Right ventricle myocardium inferior (tissue), 1 donor: ENCODE data around the gene LRP5. TPM values are rescaled to one million over a fixed set of nuclear protein-coding genes. Genes with fewer than 3 reads are reported as not detected.
"Not testable (repeated sequence)": the region's sequence is repeated elsewhere in the genome, so short reads cannot be mapped to it uniquely, and the experiment has no call there.

Experiments used
- ATAC-seq: fragments of 200-7000 bp; cut with Tn5 transposase; one replicate; pipeline ENCODE4 v1.9.1; 2020; ENCODE audit warnings: mild to moderate bottlenecking, moderate library complexity
- DNase-seq: peaks from one replicate; pipeline ENCODE4 v3.0.0; 2021; ENCODE audit errors: missing footprints
- intact Hi-C: fragments of 100-400 bp; cut with DNase I; formaldehyde crosslinking; loops from one replicate; pipeline ENCODE4 v1.11.0; 2022
- total RNA-seq: library from RNA; stranded (reverse); fragmentation: NEBNext Ultra II Directional; extraction: Animal tissue kit (Norgen Biotek cat#: 25700); gene quantifications from one replicate; pipeline ENCODE4 v1.2.1, GENCODE V29; 2021
- donor health status: DM: no; HTN: yes; CAD: no; lungs with severe emphysema.

LRP5 gene
- total RNA-seq, 1 donor from 2014 or later = 61.6 TPM

DNA sequence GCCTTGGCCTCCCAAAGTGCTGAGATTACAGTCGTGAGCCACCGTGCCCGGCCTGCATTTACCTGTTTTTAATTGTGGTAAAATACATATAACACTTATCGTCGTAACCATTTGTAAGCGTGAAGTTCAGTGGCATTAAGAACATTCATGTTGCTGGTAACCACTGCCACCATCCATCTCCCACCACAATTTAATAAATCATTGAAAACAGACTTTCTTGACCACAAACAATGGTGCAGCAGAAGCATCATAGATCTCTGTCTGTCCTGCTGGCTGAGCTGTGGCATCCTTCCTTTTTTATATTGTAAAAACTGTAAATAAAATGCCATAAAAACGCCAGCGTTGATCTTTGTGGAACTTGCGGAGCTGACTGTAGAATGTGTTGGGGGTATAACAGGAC lies 24.3 kb downstream of the LRP5 start:
- DNase-seq (no peak), ATAC-seq (no peak)
- intact Hi-C loops = no loop called here

DNA sequence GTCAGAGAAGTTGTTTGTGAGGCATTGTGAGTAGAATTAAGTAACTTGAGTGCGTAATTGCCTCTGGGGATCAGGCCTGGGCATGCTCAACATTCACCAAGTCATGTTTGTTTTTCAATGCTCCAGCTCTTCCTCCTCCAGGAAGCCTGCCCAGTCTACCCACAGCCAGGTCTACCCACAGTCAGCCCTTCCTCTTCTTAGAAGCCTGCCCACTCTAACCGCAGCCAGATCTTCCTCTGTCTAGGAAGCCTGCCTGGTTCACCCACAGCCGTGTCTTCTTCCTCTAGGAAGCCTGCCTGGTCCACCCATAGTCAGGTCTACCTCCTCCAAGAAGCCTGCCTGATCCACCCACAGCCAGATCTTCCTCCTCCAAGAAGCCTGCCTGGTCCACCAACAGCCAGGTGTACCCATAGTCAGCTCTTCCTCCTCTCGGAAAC lies 25.0 kb downstream of the LRP5 start:
- DNase-seq = no peak
- ATAC-seq = no peak
- intact Hi-C loops = no loop called here

DNA sequence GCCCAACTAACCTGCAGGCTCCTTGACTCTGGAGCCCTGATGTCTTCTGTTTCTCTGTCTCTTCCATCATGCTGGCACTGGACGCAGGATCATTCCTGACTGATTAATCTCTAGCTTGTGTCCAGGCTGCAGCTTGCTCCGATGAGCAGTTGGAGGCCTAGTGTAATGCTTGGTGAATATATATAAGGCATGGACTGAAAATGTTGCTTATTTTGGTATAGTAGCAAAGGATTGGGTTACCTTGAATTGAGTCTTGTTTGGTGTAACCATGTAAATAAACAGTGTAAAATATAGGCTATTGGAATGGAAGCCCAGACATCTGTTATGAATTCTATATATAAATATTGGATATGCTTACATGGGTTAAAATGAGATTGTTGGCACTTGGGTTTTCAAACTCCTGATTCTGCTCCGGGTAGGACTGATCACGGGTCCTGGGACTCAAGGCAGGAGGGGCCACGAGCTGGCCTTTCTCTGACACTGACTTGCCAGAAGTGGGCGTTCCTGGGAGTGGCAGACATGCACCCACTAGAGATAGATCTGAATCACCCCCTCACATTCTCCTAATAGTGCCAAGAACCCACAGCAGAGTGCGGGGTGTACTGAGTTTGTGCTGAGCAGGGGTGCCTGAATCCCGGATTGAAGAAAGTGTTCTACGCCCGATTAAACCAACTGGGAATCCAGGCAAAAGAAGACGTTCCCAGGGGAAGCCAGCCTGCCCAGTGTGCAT lies 25.8 kb downstream of the LRP5 start:
- ATAC-seq = peak; percentile 61
- intact Hi-C loops = no loop called here
- no peak for DNase-seq

- ATAC-seq (no peak), DNase-seq (no peak)
- intact Hi-C loops = no loop called here
These were observed 27.8 kb downstream of the LRP5 start for GRCh38 chr11:68340003-68340767.

DNA sequence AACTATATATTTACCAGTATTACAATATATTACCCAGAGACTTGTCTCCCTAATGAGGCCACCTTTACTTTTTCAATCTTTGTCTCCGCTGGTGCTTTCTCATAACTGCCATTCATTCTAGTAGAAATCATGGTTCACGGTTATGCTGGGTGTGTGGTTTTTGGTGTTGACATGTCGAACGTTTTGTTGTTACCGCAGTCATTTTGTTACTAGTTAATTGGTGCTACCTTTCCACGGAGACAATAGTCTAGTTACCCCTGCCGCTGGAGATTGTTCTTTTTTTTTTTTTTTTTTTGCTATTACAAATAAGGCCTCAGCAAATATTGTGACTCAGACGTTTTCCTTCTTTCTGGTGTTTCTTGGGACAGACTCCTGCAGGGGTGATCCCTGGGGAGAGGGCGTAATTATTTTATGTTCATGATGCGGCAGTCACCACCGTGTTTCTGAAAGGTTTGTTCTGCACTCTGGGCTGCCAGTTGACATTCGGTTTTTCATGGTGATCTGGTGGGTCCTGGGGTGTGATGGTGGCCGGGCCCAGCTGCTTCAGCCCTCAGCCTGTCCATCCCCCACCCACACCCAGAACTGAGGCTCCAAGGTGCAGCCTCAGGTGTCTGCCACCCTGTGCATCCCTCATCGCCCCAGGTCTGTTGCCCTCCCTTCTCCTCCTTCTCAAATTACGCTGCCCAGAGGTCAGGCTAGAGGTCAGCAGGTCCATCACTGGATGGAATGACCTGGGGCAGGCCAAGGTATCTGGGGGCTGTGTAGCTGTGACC lies 28.6 kb downstream of the LRP5 start:
- ATAC-seq (no peak), DNase-seq (no peak)
- intact Hi-C loops = no loop called here

- ATAC-seq = no peak
- intact Hi-C loops = no loop called here
These were observed 29.4 kb downstream of the LRP5 start for GRCh38 chr11:68341557-68342458.

GRCh38 chr11:68342459-68343158 lies 30.2 kb downstream of the LRP5 start:
- DNase-seq (no peak), ATAC-seq (no peak)
- intact Hi-C loops = no loop called here

More at GRCh38 chr11:68341557-68342458, 29.4 kb downstream of the LRP5 start:
- DNase-seq = no peak

- intact Hi-C loops = no loop called here
- DNase-seq (no peak), ATAC-seq (no peak)
These were observed 31.4 kb downstream of the LRP5 start for GRCh38 chr11:68343761-68344256.

- intact Hi-C loops, DNase-seq, ATAC-seq: not testable (repeated sequence)
These were observed 32.4 kb downstream of the LRP5 start for GRCh38 chr11:68344821-68345220.

- peak; percentile 85 for DNase-seq
These were observed 33.5 kb downstream of the LRP5 start for GRCh38 chr11:68345776-68346461.

GRCh38 chr11:68346462-68346790 lies 34.0 kb downstream of the LRP5 start:
- DNase-seq (no peak), ATAC-seq (no peak)
- intact Hi-C loops = no loop called here

More at GRCh38 chr11:68345776-68346461, 33.5 kb downstream of the LRP5 start:
- intact Hi-C loops = no loop called here
- ATAC-seq = peak; percentile 88

DNA sequence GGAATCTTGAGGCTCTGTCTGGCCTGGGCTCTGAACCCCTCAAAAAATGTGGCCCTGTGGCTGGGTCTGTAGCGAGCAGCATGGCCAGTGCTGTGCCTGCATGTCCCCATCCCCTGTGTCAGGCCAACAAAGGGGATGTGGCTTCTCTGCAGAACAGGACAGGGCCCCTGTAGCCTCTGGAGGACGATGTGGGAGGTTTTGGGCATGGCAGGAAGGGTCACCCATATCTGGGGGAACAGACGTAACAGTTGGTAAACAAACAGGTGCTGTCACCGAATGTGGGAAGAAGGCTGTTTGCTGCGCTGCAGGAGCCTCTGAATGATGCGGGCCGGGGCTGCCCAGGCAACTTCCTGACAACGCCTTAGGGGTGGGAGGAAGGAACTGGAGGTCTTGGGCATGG lies 35.0 kb downstream of the LRP5 start:
- no peak for DNase-seq
- intact Hi-C loops = no loop called here
- ATAC-seq = no peak

DNA sequence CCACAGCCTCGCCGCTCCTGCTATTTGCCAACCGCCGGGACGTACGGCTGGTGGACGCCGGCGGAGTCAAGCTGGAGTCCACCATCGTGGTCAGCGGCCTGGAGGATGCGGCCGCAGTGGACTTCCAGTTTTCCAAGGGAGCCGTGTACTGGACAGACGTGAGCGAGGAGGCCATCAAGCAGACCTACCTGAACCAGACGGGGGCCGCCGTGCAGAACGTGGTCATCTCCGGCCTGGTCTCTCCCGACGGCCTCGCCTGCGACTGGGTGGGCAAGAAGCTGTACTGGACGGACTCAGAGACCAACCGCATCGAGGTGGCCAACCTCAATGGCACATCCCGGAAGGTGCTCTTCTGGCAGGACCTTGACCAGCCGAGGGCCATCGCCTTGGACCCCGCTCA lies 35.5 kb downstream of the LRP5 start:
- DNase-seq = no peak
- ATAC-seq = no peak
- intact Hi-C loops = no loop called here

DNA sequence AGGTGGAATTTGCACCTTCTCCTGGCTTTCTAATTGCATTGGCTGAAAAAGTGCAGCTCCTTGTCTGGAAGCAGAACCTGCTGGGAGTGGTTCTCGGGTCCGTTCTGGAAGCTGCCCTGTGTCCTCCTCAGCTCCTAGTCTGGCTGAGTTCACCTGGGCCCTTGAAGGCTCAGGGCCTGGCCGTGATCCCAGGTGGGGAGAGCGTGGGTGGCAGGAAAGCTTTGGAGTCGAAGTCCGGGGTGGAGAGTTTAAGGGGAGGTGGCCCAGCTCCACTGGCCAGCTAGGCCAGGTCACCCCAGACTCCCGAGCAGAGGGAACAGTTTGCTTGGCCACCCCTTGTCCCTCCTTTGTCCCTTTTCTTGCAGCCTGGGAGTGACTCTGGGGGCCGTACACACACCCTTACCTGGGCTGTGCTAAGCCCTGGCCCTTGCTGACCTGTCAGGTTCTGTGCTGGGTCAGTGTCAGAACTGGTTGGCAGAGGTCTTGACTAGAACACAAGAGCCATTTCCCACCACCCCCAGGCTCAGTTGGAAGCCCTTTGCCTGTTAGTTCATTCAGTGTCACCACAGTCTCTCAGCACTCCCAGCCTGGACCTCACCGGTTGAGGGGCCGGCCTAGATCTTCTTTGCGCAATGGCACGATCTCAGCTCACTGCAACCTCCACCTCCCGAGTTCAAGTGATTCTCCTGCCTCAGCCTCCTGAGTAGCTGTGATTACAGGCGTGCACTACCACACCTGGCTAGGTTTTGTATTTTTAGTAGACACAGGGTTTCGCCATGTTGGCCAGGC lies 37.3 kb downstream of the LRP5 start:
- no peak for ATAC-seq
- intact Hi-C loops = loop anchor here (5.0 kb wide), 1 partner anchor 37 kb away; the partner anchor contains the start of gene LRP5
- no peak for DNase-seq

DNA sequence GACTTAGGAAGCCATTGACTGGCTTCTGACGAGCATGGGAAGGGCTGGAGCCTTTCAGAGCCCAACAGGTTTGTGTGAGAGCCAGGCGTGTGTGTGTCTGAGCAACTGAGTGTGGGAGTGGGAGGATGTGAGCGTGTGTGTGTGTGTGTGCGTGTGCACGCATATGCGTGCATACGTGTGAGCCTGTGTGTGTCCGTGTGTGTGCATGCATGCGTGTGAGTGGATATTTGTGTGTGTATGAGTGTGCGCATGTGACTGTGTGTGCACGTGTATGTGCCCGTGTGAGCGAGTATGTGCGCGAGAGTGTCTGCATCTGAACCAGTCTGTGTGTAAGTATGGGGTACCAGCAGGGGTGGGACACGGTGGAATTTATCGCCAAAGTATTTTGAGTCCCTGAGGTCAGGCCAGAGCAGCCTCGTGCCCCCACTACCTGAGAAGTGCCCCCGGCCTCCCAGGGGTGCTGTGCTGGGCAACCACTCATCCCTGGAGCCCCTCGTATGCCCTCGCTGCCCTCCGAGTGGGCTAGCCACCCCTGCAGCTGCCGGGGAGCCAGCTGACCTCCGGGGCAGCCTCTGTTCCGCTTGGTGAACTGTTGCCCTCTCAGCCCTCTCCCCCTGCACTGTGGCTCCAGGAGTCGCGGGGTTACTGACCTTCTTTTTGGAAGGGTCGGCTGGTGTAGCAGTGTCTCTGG lies 38.5 kb downstream of the LRP5 start:
- no peak for ATAC-seq
- no peak for DNase-seq
- intact Hi-C loops = loop anchor here (5.0 kb wide), 1 partner anchor 39 kb away; the partner anchor contains the start of gene LRP5
